Caco-2 (cell line): ENCODE results near the gene MYO9B. TPM values are rescaled to one million over a fixed set of nuclear protein-coding genes. Genes with fewer than 3 reads are reported as not detected.

Experiments used
- BruUV-seq: library from RNA; stranded (reverse); fragments of 400-500 nt; replicated peaks from 2 replicates; lab custom pipeline; 2021; lab: Mats Ljungman, UMichigan
- CTCF ChIA-PET: fragments of 300-600 bp; sonication (Branson Sonifier 250); formaldehyde crosslinking; loops from one replicate; lab custom pipeline; 2022; ENCODE audit warnings: antibody characterized with exemption; lab: Charles Lee
- POLR2A ChIA-PET: fragments of 300-600 bp; sonication (Branson Sonifier 250); formaldehyde crosslinking; loops from one replicate; lab custom pipeline; 2022; ENCODE audit warnings: antibody characterized with exemption; lab: Charles Lee
- DNase-seq, 2 experiments: peaks; one replicate each; pipeline versions ENCODE4 v3.0.0 to v3.0.0-alpha.2; 2020 to 2022
- H3K27me3 ChIP-seq: replicated peaks from 2 replicates; pipeline ENCODE4 v1.6.0; 2011; ENCODE audit warnings: low read length; ENCODE audit not compliant: control insufficient read depth, insufficient read depth
- H3K36me3 ChIP-seq: 2 replicates; pipeline ENCODE4 v1.5.1; 2011; ENCODE audit warnings: low read length; ENCODE audit not compliant: control insufficient read depth, insufficient read depth
- H3K4me1 ChIP-seq: fragments of 250-450 bp; sonication (Bioruptor Pico); 2 replicates; pipeline ENCODE4 v1.5.1; 2020; ENCODE audit warnings: mild to moderate bottlenecking
- H3K4me3 ChIP-seq: 2 replicates; pipeline ENCODE4 v1.5.1; 2011; ENCODE audit warnings: low read depth, mild to moderate bottlenecking, control low read depth, low read length
- H3K9me3 ChIP-seq: fragments of 250-450 bp; sonication (Bioruptor Pico); 2 replicates; pipeline ENCODE4 v1.5.1; 2020; ENCODE audit warnings: mild to moderate bottlenecking, moderate library complexity
- H3K27ac Mint-ChIP-seq: one replicate; pipeline ENCODE4 v1.8.0; 2022; ENCODE audit warnings: mixed read lengths; ENCODE audit not compliant: unreplicated experiment
- H3K27me3 Mint-ChIP-seq: one replicate; pipeline ENCODE4 v1.8.0; 2022; ENCODE audit warnings: mixed read lengths; ENCODE audit not compliant: insufficient read depth, unreplicated experiment
- H3K36me3 Mint-ChIP-seq: one replicate; pipeline ENCODE4 v1.8.0; 2022; ENCODE audit warnings: mild to moderate bottlenecking, mixed read lengths; ENCODE audit not compliant: insufficient read depth, unreplicated experiment
- H3K4me1 Mint-ChIP-seq: one replicate; pipeline ENCODE4 v1.8.0; 2022; ENCODE audit warnings: low read depth, mixed read lengths; ENCODE audit not compliant: unreplicated experiment
- H3K4me3 Mint-ChIP-seq: one replicate; pipeline ENCODE4 v1.8.0; 2022; ENCODE audit warnings: mild to moderate bottlenecking, moderate library complexity, mixed read lengths; ENCODE audit not compliant: unreplicated experiment
- H3K9me3 Mint-ChIP-seq: one replicate; pipeline ENCODE4 v1.8.0; 2022; ENCODE audit warnings: mixed read lengths; ENCODE audit not compliant: unreplicated experiment
- CTCF ChIP-seq, 2 experiments: fragments of 200-600 bp in 1 of 2; IDR thresholded peaks; 1 replicate in 1 of 2; 2 replicates in 1 of 2; pipeline versions ENCODE4 v1.5.1 to v1.8.0; 2011 to 2022; ENCODE audit warnings: antibody characterized with exemption in 1 of 2, control low read depth in 1 of 2, inconsistent platforms in 1 of 2, low read depth in 1 of 2, low read length in 1 of 2, mild to moderate bottlenecking in 1 of 2, moderate library complexity in 1 of 2; ENCODE audit not compliant: insufficient read depth in 1 of 2, severe bottlenecking in 1 of 2, unreplicated experiment in 1 of 2
- intact Hi-C: fragments of 100-400 bp; cut with micrococcal nuclease; formaldehyde crosslinking; loops from one replicate; pipeline ENCODE4 v1.10.0; 2022; ENCODE audit not compliant: unreplicated experiment
- total RNA-seq: library from RNA; stranded (reverse); gene quantifications from 2 replicates; pipeline ENCODE4 v1.2.3, GENCODE V29; 2022

MYO9B gene
- total RNA-seq, 1 experiment from 2014 or later, result 47.6 TPM

DNA sequence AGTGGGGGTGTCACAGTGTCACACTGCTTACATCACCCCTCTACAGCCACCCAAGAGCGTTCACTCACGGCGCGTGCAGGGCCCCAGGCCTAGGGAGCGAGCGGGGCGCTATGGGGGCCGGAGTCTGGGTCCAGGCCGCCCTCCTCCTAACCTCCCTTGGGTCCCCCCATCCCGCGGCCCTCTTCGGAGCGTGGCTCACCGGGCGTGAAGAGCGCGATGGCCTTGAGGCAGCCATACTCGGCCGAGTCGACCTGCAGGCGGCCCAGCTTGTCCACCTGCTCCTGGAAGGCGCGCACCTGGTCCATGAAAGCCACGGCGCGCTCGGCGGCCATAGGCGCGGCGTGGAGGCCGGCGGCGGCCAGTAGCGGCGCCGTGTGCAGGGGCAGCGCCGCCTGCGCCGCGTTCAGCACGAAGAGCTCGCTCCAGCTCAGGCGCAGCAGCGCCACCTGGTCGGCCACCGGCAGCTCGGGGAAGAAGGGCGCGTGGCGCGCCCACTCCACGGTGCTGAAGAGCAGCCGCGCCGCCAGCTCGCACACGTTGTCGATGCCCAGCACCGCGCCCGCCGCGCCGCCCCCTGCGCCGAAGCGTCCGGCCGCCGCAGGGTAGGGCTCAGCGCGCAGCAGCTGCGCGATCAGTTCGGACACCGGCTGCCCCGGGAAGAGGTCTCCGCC is 159.9 kb downstream of the MYO9B start:
- Histone ChIP-seq H3K9me3 (no peaks in the 10 kb centered on the region; the same call in 1 of the 2 replicates), H3K27me3 (no peaks in the 10 kb centered on the region), H3K4me1 (peaks cover 8% of the 10 kb centered on the region), H3K36me3 (peaks cover 2% of the 10 kb centered on the region), H3K4me3 (no peak overlapping the region)
- DNase-seq, result no peak
- Mint-ChIP-seq H3K27me3 (no peaks in the 10 kb centered on the region), H3K4me1 (peaks cover 7% of the 10 kb centered on the region), H3K27ac (no peak overlapping the region), H3K36me3 (peaks cover 78% of the 10 kb centered on the region), H3K4me3 (no peak overlapping the region), H3K9me3 (no peaks in the 10 kb centered on the region)
- CTCF ChIA-PET, result no interaction called here
- TF ChIP-seq CTCF (IDR thresholded peaks at IDR 0.05; ENCODE audit: insufficient read depth in 1 of 2, low read depth in 1 of 2, low read length in 1 of 2, severe bottlenecking in 1 of 2, unreplicated experiment in 1 of 2), result no peak
- POLR2A ChIA-PET, result no interaction called here
- BruUV-seq, result no TSS peak
- intact Hi-C loops, result no loop called here

GRCh38 chr19:17235971-17236777 is 160.6 kb downstream of the MYO9B start:
- no TSS peak for BruUV-seq
- H3K4me1 ChIP-seq, result peaks cover 15% of the 10 kb centered on the region
- ChIA-PET CTCF (no interaction called here), POLR2A (no interaction called here)
- H3K4me3 Mint-ChIP-seq, result no peak overlapping the region
- peaks cover 2% of the 10 kb centered on the region for H3K36me3 ChIP-seq
- no peaks in the 10 kb centered on the region for H3K9me3 Mint-ChIP-seq
- intact Hi-C loops, result no loop called here
- H3K4me3 ChIP-seq, result no peak overlapping the region
- H3K4me1 Mint-ChIP-seq, result peaks cover 13% of the 10 kb centered on the region
- TF ChIP-seq CTCF (IDR thresholded peaks at IDR 0.05; ENCODE audit: insufficient read depth in 1 of 2, low read depth in 1 of 2, low read length in 1 of 2, severe bottlenecking in 1 of 2, unreplicated experiment in 1 of 2), result no peak
- H3K9me3 ChIP-seq, result no peaks in the 10 kb centered on the region; the same call in 1 of the 2 replicates
- peaks cover 78% of the 10 kb centered on the region for H3K36me3 Mint-ChIP-seq
- H3K27ac Mint-ChIP-seq, result no peak overlapping the region
- H3K27me3 Mint-ChIP-seq, result no peaks in the 10 kb centered on the region
- DNase-seq, result no peak
- H3K27me3 ChIP-seq, result no peaks in the 10 kb centered on the region

GRCh38 chr19:17236811-17237543 is 161.4 kb downstream of the MYO9B start:
- Mint-ChIP-seq H3K9me3 (no peaks in the 10 kb centered on the region), H3K27ac (no peak overlapping the region), H3K27me3 (no peaks in the 10 kb centered on the region), H3K4me1 (peaks cover 13% of the 10 kb centered on the region), H3K36me3 (peaks cover 78% of the 10 kb centered on the region), H3K4me3 (no peak overlapping the region)
- H3K36me3 ChIP-seq, result peaks cover 2% of the 10 kb centered on the region
- POLR2A ChIA-PET, result no interaction called here
- TF ChIP-seq CTCF (IDR thresholded peaks at IDR 0.05; ENCODE audit: insufficient read depth in 1 of 2, low read depth in 1 of 2, low read length in 1 of 2, severe bottlenecking in 1 of 2, unreplicated experiment in 1 of 2), result no peak
- CTCF ChIA-PET, result no interaction called here
- DNase-seq, result no peak
- no peaks in the 10 kb centered on the region for H3K27me3 ChIP-seq
- intact Hi-C loops, result no loop called here
- H3K4me1 ChIP-seq, result peaks cover 22% of the 10 kb centered on the region
- no peak overlapping the region for H3K4me3 ChIP-seq
- BruUV-seq, result no TSS peak
- H3K9me3 ChIP-seq, result no peaks in the 10 kb centered on the region; the same call in 1 of the 2 replicates
